Nucleus accumbens (tissue), 56 donors: Measurements from ENCODE around the gene WDR89.
A peak's percentile ranks its signal among the peaks of the same experiment; 100 is the strongest.
"Not testable (repeated sequence)": the region's sequence is repeated elsewhere in the genome, so short reads cannot be mapped to it uniquely, and the experiment has no call there.

Experiments used
- DNase-seq, 56 donors: peaks; one replicate each; lab custom pipeline; 2025; lab: John Stamatoyannopoulos, UW

The WDR89 gene

DNA sequence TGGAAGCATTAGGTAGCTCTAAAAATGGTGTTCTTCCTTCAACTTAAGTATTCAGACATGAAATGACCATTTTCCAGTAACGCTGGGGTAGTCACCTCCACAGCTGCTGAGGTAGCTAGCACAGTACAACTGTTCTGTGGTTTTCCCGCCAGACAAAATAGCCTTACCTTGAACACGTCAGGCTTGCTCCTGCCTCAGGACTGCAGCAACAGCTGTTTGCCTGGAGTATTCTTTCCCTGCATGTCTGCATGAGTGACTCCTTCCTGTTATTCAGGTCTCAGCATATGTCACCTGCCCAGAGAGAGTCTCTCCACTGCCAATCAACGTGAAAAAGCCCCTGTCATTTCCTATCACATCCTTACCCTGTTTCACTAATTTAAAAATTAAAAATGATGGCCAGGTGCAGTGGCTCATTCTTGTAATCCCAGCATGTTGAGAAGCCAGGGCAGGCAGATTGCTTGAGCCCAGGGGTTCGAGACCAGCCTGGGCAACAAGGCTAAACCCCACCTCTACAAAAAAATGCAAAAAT, 37.9 kb downstream of the WDR89 start:
- DNase-seq: no peak

DNA sequence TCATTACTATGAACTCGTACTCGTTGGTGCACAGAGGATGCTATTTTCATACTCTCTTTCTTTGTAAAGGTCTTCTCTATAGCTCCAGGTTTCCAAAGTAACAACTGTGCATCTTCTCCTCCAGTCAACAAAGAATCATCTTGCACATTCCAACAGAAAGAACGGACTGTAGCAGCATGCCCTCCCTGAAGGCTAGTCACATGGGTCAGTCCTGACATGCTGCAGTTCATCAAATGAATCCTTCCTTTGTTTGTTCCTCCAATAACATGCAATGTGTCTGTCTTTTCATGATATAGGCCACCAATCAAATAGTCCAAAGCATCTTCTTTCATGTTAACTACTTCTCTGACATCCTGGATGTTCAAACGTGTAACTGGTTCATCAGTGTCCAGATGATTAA, 42.9 kb downstream of the WDR89 start:
- peak in 30 of 56 donors; percentile 0 to 44 (median 12) for DNase-seq

- no peak for DNase-seq
Measured at GRCh38 chr14:63596998-63597658, 44.5 kb downstream of the WDR89 start.

- peak in 1 of 56 donors; percentile 0 for DNase-seq
Measured at GRCh38 chr14:63594455-63595372, 47.0 kb downstream of the WDR89 start.

GRCh38 chr14:63583046-63583445, 58.6 kb downstream of the WDR89 start:
- not testable (repeated sequence) for DNase-seq

DNA sequence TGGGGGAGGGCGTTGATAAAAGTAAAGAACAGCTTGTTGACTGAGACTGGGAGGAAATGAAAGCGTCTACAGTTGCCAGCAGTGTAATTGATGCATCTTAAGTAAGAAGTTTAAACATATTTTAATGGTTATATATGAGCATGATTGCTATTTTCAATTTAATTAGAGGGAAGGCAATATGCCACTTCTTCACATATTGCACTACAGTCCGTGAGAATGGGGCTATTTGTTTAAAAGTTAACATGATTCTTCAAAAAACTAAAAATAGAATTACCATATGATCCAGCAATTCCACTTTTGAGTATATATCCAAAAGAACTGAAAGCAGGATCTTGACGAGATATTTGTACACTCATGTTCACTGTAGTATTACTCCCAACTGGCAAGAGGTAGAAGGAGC, 60.2 kb downstream of the WDR89 start:
- no peak for DNase-seq

- DNase-seq: no peak
Measured at GRCh38 chr14:63578300-63578699, 63.4 kb downstream of the WDR89 start.

DNA sequence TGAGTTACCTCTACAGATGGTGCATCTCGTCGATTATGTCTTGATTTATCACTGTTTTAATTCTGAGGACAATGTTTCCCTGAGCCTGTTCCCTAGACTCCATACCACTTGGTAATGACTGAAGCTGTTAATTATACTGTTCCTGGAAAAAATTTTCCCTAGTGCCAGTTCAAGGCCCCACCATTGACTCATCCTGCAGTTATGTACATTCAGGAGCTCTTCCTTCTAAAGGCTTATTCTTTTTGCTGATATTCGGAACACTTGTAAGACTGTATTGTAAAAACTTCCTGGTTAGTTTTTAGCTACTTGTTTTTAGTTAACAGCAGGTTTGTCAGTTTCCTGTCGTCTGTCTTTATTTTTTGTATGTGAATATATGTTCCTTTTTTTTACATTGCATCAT, 68.1 kb downstream of the WDR89 start:
- no peak for DNase-seq

- DNase-seq: no peak
Measured at GRCh38 chr14:63565448-63565847, 76.2 kb downstream of the WDR89 start.

DNA sequence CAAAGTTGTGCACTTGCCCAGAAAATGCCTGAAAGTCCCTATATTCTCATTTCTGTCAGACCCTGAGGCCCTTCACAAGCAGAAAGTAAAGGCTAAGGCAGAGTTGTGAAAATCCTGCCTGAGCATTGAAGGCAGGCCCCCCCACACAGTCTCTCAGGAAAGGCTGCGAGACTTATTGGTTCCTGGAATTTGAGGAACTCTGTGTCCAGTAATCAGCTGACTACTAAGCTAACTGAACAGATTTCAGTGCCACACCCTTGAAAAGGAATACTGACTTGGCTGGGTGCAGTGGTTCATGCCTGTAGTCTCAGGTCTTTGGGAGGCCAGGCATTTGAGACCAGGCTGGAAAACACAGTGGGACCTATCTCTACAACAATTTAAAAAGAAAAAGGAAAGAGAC, 77.4 kb downstream of the WDR89 start:
- no peak for DNase-seq

DNA sequence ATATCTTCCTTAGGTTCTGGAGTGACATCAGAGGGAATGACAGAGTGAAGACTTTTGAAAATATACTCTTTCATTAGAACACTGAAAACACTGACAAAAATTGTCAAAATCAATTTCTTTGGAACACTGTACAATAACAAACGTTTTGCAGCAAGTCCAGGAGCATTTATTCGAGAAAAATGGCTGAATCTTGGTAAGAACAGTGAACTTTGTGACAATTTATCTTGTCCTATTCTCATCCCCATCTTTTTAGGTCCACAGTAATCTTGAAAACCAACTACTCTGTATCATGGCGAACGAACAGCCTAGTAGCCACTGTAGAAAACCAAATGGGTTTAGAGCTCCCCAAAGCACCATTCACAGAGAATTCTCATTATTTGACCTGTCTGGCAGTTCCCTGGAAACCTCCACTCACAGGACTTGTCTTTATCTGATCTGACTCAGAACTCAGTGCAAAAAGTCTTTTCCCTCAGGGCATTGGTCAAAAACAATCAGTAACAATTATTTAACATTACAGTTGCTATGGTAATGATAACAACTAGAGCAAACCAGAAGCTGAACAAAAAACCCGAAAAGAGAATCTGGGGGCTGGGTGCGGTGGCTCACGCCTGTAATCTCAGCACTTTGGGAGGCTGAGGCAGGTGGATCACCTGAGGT, 78.2 kb downstream of the WDR89 start:
- DNase-seq: no peak

DNA sequence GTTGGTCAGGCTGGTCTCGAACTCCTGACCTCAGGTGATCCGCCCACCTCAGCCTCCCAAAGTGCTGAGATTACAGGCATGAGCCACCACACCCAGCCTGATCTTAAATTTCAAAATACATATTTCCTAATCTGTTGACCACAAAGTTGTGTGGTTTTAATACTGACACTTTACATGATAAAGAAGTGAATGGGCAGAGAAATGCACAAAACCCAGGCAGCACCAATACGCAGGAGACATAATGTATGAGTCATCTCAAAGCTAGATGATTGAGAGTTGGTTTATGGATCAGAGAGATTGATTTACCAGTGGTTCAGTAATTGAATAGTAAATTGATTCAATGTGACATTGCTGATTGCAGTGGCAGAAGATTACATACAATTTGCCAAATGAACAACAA, 79.3 kb downstream of the WDR89 start:
- DNase-seq: no peak

DNA sequence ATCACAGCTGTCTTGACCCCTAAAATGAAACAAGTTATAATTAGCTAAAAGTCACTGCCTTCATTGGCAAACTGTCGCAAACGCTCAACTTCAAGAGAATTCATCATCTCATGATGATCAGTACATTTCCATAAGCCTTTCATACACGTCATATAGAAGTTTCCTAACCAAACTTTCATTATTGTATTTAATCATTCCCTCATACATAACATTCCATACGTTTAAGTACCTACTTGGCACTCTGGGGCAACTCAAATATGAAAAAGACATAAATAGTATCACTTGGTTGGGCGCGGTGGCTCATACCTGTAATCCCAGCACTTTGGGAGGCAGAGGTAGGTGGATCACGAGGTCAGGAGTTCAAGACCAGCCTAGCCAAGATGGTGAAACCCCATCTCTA, 86.1 kb downstream of the WDR89 start:
- no peak for DNase-seq

- peak in 1 of 56 donors; percentile 1 for DNase-seq
Measured at GRCh38 chr14:63551332-63551731, 90.3 kb downstream of the WDR89 start.

GRCh38 chr14:63547798-63548335, 93.8 kb downstream of the WDR89 start:
- no peak for DNase-seq
